GM19239 (cell line): ENCODE measurements around the gene GTPBP10.
"Not testable (repeated sequence)": the region's sequence is repeated elsewhere in the genome, so short reads cannot be mapped to it uniquely, and the experiment has no call there.

Experiments
- DNase-seq: peaks from one replicate; pipeline ENCODE4 v3.0.0; 2011; ENCODE audit warnings: low spot score; ENCODE audit not compliant: insufficient read length
- FAIRE-seq: peaks from 2 replicates; lab custom pipeline; 2011; peaks lifted over from hg19 to GRCh38; lab: Jason Lieb, UNC

Gene GTPBP10

GRCh38 chr7:90346336-90347125 is at the start of gene GTPBP10:
Gene GTPBP10 (plus strand): TSS chr7:90346716. CDS start chr7:90346742, 26 bp downstream.
- DNase-seq (peak; percentile 76), FAIRE-seq (peak; percentile 98)

- DNase-seq (no peak), FAIRE-seq (peak; percentile 52)
These were observed 48.1 kb upstream of the GTPBP10 start for GRCh38 chr7:90298145-90299038.

GRCh38 chr7:90303241-90303640 is 43.3 kb upstream of the GTPBP10 start:
- DNase-seq, result no peak
- no peak for FAIRE-seq

GRCh38 chr7:90309872-90310271 is 36.6 kb upstream of the GTPBP10 start:
- DNase-seq (no peak), FAIRE-seq (no peak)

- DNase-seq (no peak), FAIRE-seq (no peak)
These were observed 35.3 kb upstream of the GTPBP10 start for GRCh38 chr7:90311175-90311574.

- DNase-seq (no peak), FAIRE-seq (no peak)
These were observed 33.8 kb upstream of the GTPBP10 start for GRCh38 chr7:90312745-90313144.

- FAIRE-seq (no peak), DNase-seq (no peak)
These were observed 32.6 kb upstream of the GTPBP10 start for GRCh38 chr7:90313907-90314306.

- DNase-seq (no peak), FAIRE-seq (no peak)
These were observed 26.5 kb upstream of the GTPBP10 start for GRCh38 chr7:90320014-90320413.

GRCh38 chr7:90320418-90320800 is 26.1 kb upstream of the GTPBP10 start:
- DNase-seq (no peak), FAIRE-seq (no peak)

- FAIRE-seq (no peak), DNase-seq (no peak)
These were observed 25.6 kb upstream of the GTPBP10 start, which contains the start of gene FAM237B for GRCh38 chr7:90320801-90321494. Gene FAM237B (minus strand): TSS chr7:90321304. CDS start chr7:90319748, 1,556 bp downstream.

- no peak for DNase-seq
- FAIRE-seq, result no peak
These were observed 23.7 kb upstream of the GTPBP10 start for GRCh38 chr7:90322837-90323236.

GRCh38 chr7:90326500-90326899 is 20.0 kb upstream of the GTPBP10 start:
- no peak for FAIRE-seq

GRCh38 chr7:90334193-90334843 is 12.2 kb upstream of the GTPBP10 start:
- FAIRE-seq (no peak), DNase-seq (no peak)

More at GRCh38 chr7:90326500-90326899, 20.0 kb upstream of the GTPBP10 start:
- no peak for DNase-seq

- FAIRE-seq, DNase-seq: not testable (repeated sequence)
These were observed 11.6 kb upstream of the GTPBP10 start for GRCh38 chr7:90334926-90335325.

- FAIRE-seq (no peak), DNase-seq (no peak)
These were observed 9.4 kb upstream of the GTPBP10 start for GRCh38 chr7:90337106-90337505.

- no peak for DNase-seq
- FAIRE-seq, result no peak
These were observed 1.5 kb upstream of the GTPBP10 start for GRCh38 chr7:90345016-90345415.

- peak; percentile 23 for FAIRE-seq
These were observed 751 bp upstream of the GTPBP10 start for GRCh38 chr7:90345595-90346335.

GRCh38 chr7:90347759-90348158 is 1.2 kb downstream of the GTPBP10 start:
- no peak for FAIRE-seq
- no peak for DNase-seq

More at GRCh38 chr7:90345595-90346335, 751 bp upstream of the GTPBP10 start:
- no peak for DNase-seq

- DNase-seq (no peak), FAIRE-seq (no peak)
These were observed 2.8 kb downstream of the GTPBP10 start for GRCh38 chr7:90349305-90349704.
